Osteocyte (in vitro differentiated cells): ENCODE data around the gene ATP8B4. TPM values are rescaled to one million over a fixed set of nuclear protein-coding genes. Genes with fewer than 3 reads are reported as not detected.

ENCODE experiments used
- DNase-seq: peaks from one replicate; pipeline ENCODE4 v3.0.0; 2021; ENCODE audit warnings: mixed read lengths; ENCODE audit not compliant: unreplicated experiment; ENCODE audit errors: extremely low spot score
- H3K27ac Mint-ChIP-seq: one replicate; pipeline ENCODE4 v1.8.0; 2021; ENCODE audit warnings: mild to moderate bottlenecking, mixed read lengths; ENCODE audit not compliant: unreplicated experiment
- H3K27me3 Mint-ChIP-seq: one replicate; pipeline ENCODE4 v1.8.0; 2021; ENCODE audit warnings: mixed read lengths; ENCODE audit not compliant: unreplicated experiment
- H3K36me3 Mint-ChIP-seq: one replicate; pipeline ENCODE4 v1.8.0; 2021; ENCODE audit warnings: mixed read lengths; ENCODE audit not compliant: unreplicated experiment
- H3K4me1 Mint-ChIP-seq: one replicate; pipeline ENCODE4 v1.8.0; 2021; ENCODE audit warnings: mixed read lengths; ENCODE audit not compliant: unreplicated experiment
- H3K4me3 Mint-ChIP-seq: one replicate; pipeline ENCODE4 v1.8.0; 2021; ENCODE audit warnings: mild to moderate bottlenecking, moderate library complexity, mixed read lengths; ENCODE audit not compliant: unreplicated experiment
- H3K9me3 Mint-ChIP-seq: one replicate; pipeline ENCODE4 v1.8.0; 2021; ENCODE audit warnings: mixed read lengths; ENCODE audit not compliant: unreplicated experiment
- total RNA-seq: library from RNA; stranded (reverse); gene quantifications from 2 replicates; pipeline ENCODE4 v1.2.1, GENCODE V29; 2021
- TF ChIP-seq, protein P1 (sequence below): fragments of 200-600 bp; sonication (generic); IDR thresholded peaks from 2 replicates; pipeline ENCODE4 v1.5.0; 2021; ENCODE audit warnings: antibody characterized with exemption, mild to moderate bottlenecking, moderate library complexity

The ATP8B4 gene
- total RNA-seq, 1 donor from 2014 or later: not detected

DNA sequence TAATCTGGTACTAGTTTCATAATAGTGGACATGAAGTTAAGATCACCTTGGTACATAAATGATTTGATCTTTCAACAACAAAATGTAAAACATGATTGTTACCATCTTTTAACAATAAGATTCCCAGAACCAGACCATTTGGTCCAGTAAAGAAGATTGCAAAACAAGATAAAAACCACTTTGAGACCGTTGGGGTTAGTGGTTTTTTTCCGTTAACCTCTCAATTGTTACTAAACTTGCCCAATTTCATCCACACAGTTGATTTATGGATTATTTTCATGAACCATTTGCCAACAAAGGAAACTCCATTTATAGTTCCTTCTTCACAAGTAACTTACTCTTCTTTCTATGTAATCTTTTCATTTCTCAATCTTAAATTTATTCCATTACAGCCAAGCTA lies 53.8 kb downstream of the ATP8B4 start:
- no peaks in the 10 kb centered on the region for H3K9me3 Mint-ChIP-seq
- H3K36me3 Mint-ChIP-seq: no peaks in the 10 kb centered on the region
- no peak overlapping the region for H3K27ac Mint-ChIP-seq
- TF ChIP-seq, protein P1, sequence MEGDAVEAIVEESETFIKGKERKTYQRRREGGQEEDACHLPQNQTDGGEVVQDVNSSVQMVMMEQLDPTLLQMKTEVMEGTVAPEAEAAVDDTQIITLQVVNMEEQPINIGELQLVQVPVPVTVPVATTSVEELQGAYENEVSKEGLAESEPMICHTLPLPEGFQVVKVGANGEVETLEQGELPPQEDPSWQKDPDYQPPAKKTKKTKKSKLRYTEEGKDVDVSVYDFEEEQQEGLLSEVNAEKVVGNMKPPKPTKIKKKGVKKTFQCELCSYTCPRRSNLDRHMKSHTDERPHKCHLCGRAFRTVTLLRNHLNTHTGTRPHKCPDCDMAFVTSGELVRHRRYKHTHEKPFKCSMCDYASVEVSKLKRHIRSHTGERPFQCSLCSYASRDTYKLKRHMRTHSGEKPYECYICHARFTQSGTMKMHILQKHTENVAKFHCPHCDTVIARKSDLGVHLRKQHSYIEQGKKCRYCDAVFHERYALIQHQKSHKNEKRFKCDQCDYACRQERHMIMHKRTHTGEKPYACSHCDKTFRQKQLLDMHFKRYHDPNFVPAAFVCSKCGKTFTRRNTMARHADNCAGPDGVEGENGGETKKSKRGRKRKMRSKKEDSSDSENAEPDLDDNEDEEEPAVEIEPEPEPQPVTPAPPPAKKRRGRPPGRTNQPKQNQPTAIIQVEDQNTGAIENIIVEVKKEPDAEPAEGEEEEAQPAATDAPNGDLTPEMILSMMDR: no peak
- peaks cover 51% of the 10 kb centered on the region for H3K27me3 Mint-ChIP-seq
- no peak overlapping the region for H3K4me3 Mint-ChIP-seq
- H3K4me1 Mint-ChIP-seq: no peaks in the 10 kb centered on the region
- DNase-seq: no peak

DNA sequence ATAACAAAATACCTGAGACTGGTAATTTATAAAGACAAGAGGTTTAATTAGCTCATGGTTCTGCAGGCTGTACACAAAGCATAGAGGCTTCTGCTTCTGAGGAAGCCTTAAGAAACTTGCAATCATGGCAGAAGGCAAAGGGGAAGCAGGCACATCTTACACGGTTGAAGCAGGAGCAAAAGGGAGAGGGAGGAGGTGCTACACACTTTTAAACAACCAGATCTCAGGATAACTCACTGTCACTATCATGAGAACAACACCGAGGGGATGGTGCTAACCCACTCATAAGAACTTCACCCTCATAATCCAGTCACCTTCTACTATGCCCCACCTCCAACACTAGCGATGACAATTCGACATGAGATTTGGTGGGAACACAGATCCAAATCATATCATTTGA lies 54.4 kb downstream of the ATP8B4 start:
- no peak overlapping the region for H3K27ac Mint-ChIP-seq
- DNase-seq: no peak
- H3K36me3 Mint-ChIP-seq: no peaks in the 10 kb centered on the region
- no peaks in the 10 kb centered on the region for H3K4me1 Mint-ChIP-seq
- H3K9me3 Mint-ChIP-seq: no peaks in the 10 kb centered on the region
- no peak overlapping the region for H3K4me3 Mint-ChIP-seq
- TF ChIP-seq, protein P1: no peak
- H3K27me3 Mint-ChIP-seq: peaks cover 55% of the 10 kb centered on the region

DNA sequence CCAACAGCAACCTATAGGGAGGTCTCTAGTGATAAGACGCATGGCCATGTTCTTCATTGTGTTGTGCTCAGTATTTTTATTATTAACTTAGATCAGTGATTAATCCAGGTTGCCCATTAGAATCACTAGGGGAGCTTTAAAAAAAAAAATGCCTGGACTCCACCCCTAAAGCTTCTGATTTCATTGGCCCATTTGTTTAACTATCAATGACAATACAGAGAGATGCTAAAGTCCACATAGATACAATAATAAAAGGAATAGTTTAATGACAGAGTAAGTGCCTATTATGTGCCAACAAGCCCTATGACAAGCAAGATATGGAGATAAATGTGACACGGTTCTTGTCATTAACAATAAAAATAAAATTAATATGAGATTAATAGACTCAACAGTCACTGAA lies 55.8 kb downstream of the ATP8B4 start:
- Mint-ChIP-seq H3K4me3 (no peak overlapping the region), H3K36me3 (no peaks in the 10 kb centered on the region), H3K27ac (no peak overlapping the region), H3K27me3 (peaks cover 57% of the 10 kb centered on the region), H3K4me1 (no peaks in the 10 kb centered on the region), H3K9me3 (no peaks in the 10 kb centered on the region)
- no peak for DNase-seq
- TF ChIP-seq, protein P1: no peak

DNA sequence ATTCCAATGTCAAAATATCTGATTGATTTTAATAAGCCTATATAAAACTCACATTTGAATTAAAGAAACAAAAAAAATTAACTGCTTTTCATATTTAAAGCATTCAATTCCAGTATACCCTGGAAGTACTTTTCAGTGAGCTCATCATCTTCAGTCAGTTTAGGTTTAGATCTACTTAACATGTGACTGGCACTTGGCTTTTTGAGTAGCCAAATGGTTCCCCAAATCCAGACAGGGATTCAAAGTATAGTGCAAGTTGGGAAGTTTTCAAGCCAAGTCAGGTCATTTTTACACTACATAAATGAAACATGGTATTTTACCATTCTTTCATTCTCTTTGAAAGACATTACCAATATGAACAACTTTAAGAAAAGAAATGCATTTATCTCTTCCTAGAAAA lies 57.5 kb downstream of the ATP8B4 start:
- Mint-ChIP-seq H3K36me3 (no peaks in the 10 kb centered on the region), H3K27me3 (peaks cover 46% of the 10 kb centered on the region), H3K4me1 (no peaks in the 10 kb centered on the region), H3K9me3 (no peaks in the 10 kb centered on the region), H3K27ac (no peak overlapping the region), H3K4me3 (no peak overlapping the region)
- TF ChIP-seq, protein P1: no peak
- no peak for DNase-seq

DNA sequence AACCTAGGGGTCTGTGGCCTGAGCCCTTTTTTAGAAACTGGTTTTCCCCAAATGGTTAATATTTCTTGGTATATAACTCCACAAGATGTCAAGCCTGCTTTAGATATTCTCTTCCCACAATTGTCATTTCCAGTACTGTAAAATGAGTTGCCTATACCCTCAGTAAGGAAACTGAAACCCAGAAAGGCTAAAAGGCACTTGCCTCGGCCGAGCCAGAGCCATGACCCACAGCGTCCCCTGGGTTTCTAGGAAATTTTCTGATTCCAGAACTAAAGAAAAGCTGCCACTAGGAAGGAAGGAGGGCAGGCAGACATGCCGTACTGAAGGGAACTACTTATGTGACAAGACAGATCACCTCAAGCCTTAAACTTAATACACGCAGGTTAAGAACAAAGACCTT lies 59.1 kb downstream of the ATP8B4 start:
- peaks cover 55% of the 10 kb centered on the region for H3K27me3 Mint-ChIP-seq
- TF ChIP-seq, protein P1: no peak
- no peaks in the 10 kb centered on the region for H3K4me1 Mint-ChIP-seq
- no peaks in the 10 kb centered on the region for H3K9me3 Mint-ChIP-seq
- H3K4me3 Mint-ChIP-seq: no peak overlapping the region
- no peak for DNase-seq
- H3K27ac Mint-ChIP-seq: no peak overlapping the region
- H3K36me3 Mint-ChIP-seq: no peaks in the 10 kb centered on the region
